Measurements from ENCODE around the gene TTBK2. TPM values are rescaled to one million over a fixed set of nuclear protein-coding genes. Genes with fewer than 3 reads are reported as not detected.

Gene TTBK2
- total RNA-seq, 1 donor from 2014 or later: 34.7 TPM

GRCh38 chr15:42846647-42847046 lies 73.9 kb downstream of the TTBK2 start:
- ATAC-seq (no peak), DNase-seq (ENCODE audit: low spot score) (no peak)
- intact Hi-C loops (cut with DNase I): no loop called here

GRCh38 chr15:42845581-42845980 lies 75.0 kb downstream of the TTBK2 start:
- ATAC-seq (no peak), DNase-seq (ENCODE audit: low spot score) (no peak)
- intact Hi-C loops (cut with DNase I): no loop called here

DNA sequence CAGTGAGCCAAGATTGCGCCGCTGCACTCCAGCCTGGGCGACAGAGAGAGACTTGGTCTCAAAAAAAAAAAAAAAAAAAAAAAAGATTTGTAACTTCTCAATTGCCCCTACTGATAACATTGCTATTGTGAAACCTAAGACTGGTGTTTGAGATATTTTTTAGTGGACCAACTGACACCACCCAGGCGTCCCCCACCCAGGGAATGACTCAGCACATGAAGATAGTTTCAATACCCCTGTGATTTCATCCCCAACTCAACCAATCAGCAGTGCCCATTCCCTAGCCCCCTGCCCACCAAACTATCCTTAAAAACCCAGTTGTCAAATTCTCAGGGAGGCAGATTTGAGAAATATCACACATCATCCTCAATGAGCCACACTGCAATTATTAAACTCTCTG lies 76.9 kb downstream of the TTBK2 start:
- intact Hi-C loops (cut with DNase I): no loop called here
- no peak for ATAC-seq
- DNase-seq (ENCODE audit: low spot score): no peak

GRCh38 chr15:42836251-42836650 lies 84.3 kb downstream of the TTBK2 start:
- intact Hi-C loops (cut with DNase I): no loop called here
- ATAC-seq (no peak), DNase-seq (ENCODE audit: low spot score) (no peak)

- intact Hi-C loops (cut with DNase I): no loop called here
- no peak for ATAC-seq
- DNase-seq (ENCODE audit: low spot score): no peak
Observed at GRCh38 chr15:42832576-42832975, 88.0 kb downstream of the TTBK2 start.

GRCh38 chr15:42826251-42826890 lies 94.2 kb downstream of the TTBK2 start:
- ATAC-seq: no peak
- intact Hi-C loops (cut with DNase I): no loop called here
- DNase-seq (ENCODE audit: low spot score): no peak

GRCh38 chr15:42825599-42825998 lies 95.0 kb downstream of the TTBK2 start:
- intact Hi-C loops (cut with DNase I): no loop called here
- no peak for DNase-seq (ENCODE audit: low spot score)
- no peak for ATAC-seq

- DNase-seq (ENCODE audit: low spot score) (no peak), ATAC-seq (no peak)
- intact Hi-C loops (cut with DNase I): no loop called here
Observed at GRCh38 chr15:42820811-42821210, 99.8 kb downstream of the TTBK2 start.

DNA sequence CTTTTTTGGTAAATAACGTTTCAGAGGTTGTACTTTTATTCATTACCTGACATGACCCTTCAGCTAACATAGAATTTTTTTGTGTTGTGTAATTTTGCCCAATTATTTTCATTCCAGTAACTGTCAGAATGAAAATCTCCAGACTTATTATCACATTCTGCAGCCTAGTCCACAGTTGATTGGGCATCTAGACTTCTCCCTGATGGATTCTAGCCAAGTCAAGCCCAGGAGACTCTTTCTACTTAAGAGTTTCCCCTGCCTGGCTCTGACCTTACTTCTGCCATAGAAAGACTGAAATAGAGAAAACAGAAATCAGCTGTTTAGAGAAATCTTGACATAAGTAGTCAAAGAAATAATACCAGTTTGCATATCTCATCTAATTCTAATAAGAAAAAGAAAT lies 100.8 kb downstream of the TTBK2 start:
- intact Hi-C loops (cut with DNase I): no loop called here
- ATAC-seq: no peak
- no peak for DNase-seq (ENCODE audit: low spot score)

GRCh38 chr15:42811433-42811832 lies 109.1 kb downstream of the TTBK2 start:
- ATAC-seq: no peak
- no peak for DNase-seq (ENCODE audit: low spot score)

GRCh38 chr15:42808913-42809312 lies 111.7 kb downstream of the TTBK2 start:
- intact Hi-C loops (cut with DNase I): no loop called here

More at GRCh38 chr15:42811433-42811832, 109.1 kb downstream of the TTBK2 start:
- intact Hi-C loops (cut with DNase I): no loop called here

GRCh38 chr15:42805266-42805665 lies 115.3 kb downstream of the TTBK2 start:
- intact Hi-C loops (cut with DNase I): no loop called here
- ATAC-seq (no peak), DNase-seq (ENCODE audit: low spot score) (no peak)

More at GRCh38 chr15:42808913-42809312, 111.7 kb downstream of the TTBK2 start:
- no peak for ATAC-seq
- DNase-seq (ENCODE audit: low spot score): no peak

DNA sequence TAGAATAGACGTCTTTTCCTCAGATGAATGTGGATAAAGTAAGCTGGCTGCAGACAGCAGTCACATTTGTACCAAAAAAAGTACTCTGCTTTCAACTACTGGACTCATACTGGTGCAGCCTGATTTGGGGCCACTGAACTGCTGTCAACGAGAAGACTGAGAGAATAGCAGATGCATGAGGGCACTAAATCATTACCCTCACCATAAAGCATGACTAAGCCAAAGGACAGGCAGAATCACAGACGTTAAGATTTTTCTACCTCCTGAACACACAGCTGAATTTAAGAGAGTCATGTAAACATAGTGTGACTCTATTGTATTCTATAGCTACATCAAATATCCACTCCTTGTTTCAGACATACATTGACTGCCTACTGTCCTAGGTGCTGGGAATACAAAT lies 115.8 kb downstream of the TTBK2 start:
- ATAC-seq (no peak), DNase-seq (ENCODE audit: low spot score) (no peak)
- intact Hi-C loops (cut with DNase I): no loop called here

DNA sequence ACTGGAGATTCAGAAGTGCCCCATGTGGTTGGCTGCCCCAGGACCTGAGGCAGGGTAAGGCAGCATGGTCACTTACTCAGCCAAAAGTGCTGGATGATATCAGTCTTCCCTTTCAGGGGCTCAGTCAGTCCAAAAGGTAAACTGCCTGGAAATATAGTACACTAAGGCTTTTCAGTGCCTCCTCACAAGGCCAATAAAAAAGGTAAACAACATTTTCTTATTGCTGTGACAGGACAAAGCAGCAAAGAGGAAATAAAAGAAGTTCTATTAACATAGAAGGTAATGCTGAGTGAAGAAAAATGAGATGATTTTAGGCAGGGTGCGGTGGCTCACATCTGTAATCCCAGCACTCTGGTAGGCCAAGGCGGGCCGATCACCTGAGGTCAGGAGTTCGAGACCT lies 117.1 kb downstream of the TTBK2 start:
- ATAC-seq: no peak
- intact Hi-C loops (cut with DNase I): no loop called here

GRCh38 chr15:42802168-42802567 lies 118.4 kb downstream of the TTBK2 start:
- intact Hi-C loops (cut with DNase I): no loop called here
- no peak for DNase-seq (ENCODE audit: low spot score)
- no peak for ATAC-seq

More for the DNA sequence above, 117.1 kb downstream of the TTBK2 start:
- DNase-seq (ENCODE audit: low spot score): no peak

- no peak for ATAC-seq
- intact Hi-C loops (cut with DNase I): no loop called here
- no peak for DNase-seq (ENCODE audit: low spot score)
Observed at GRCh38 chr15:42800731-42801474, 119.7 kb downstream of the TTBK2 start.

DNA sequence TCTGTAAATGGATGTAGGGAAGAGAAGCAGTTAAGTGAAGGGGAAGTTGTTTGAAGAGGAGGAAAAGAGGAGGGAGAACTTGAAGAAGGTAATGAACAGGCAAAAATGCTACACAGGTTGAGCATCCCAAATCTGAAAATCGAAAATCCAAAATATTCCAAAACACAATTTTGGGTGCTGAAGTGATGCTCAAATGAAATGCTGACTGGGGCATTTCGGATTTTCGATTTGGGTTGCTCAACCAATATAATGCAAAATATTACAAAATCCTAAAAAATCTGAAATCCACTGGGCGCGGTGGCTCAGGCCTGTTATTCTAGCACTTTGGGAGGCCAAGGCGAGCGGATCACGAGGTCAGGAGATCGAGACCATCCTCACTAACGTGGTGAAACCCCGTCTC lies 121.8 kb downstream of the TTBK2 start:
- DNase-seq (ENCODE audit: low spot score) (no peak), ATAC-seq (no peak)
- intact Hi-C loops (cut with DNase I): no loop called here

DNA sequence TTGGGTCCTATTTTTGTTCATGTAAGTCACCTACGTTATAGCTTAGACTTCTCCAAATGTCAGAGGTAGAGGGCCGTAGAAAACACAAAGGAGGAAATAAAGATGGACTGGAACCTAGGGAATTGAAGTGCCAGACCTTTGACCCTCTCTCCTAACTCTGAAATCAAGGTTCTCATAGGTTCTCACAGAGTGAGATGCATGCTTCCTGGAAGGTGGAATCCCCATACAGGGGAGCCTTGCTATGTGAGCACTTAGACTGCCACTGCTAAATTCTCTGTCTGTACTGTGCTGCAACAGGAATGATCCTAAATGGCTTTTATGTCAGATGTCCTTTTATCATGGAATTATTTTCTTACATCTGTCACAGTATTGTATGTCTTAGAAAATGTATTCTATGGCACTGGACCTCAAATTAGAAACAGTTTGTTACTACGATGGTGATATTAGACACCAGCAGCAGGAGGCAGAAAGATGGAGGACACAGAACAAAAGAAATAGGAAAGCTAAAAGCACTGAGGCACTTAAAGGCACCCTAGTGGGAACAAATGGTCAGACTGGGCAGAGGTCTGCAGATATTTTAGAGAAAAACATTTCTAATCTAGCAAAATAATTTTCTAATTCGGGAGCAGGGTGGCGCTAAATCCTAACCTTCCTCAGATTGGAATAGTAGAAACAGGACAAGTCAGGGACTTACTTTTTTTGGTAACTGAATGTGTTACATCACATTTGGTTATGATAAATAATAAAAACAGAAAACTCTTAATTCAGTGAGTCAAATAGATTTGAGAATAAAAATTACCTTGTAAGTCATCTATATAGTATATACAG lies 123.4 kb downstream of the TTBK2 start:
- no peak for ATAC-seq
- no peak for DNase-seq (ENCODE audit: low spot score)
- intact Hi-C loops (cut with DNase I): no loop called here

GRCh38 chr15:42788725-42789124 lies 131.9 kb downstream of the TTBK2 start:
- ATAC-seq: no peak
- intact Hi-C loops (cut with DNase I): no loop called here
- DNase-seq (ENCODE audit: low spot score): no peak

- intact Hi-C loops (cut with DNase I): no loop called here
- ATAC-seq (no peak), DNase-seq (ENCODE audit: low spot score) (no peak)
Observed at GRCh38 chr15:42786978-42787377, 133.6 kb downstream of the TTBK2 start.
